Dermis blood vessel endothelial cell (primary cell): ENCODE data around the gene SETDB2. TPM values are rescaled to one million over a fixed set of nuclear protein-coding genes. Genes with fewer than 3 reads are reported as not detected.

Source experiments
- DNase-seq: peaks from one replicate; pipeline ENCODE4 v3.0.0; 2010
- total RNA-seq: library from RNA; depleted of rRNA; stranded (reverse); fragments of >200 nt; gene quantifications from 2 replicates; pipeline ENCODE4 v1.2.3, GENCODE V29; 2014

Gene SETDB2
- total RNA-seq, 1 donor from 2014 or later: 10.7 TPM

- DNase-seq: no peak
These were observed 15.0 kb upstream of the SETDB2 start for GRCh38 chr13:49429121-49429520.

- DNase-seq: no peak
These were observed 8.1 kb upstream of the SETDB2 start for GRCh38 chr13:49435992-49436391.

DNA sequence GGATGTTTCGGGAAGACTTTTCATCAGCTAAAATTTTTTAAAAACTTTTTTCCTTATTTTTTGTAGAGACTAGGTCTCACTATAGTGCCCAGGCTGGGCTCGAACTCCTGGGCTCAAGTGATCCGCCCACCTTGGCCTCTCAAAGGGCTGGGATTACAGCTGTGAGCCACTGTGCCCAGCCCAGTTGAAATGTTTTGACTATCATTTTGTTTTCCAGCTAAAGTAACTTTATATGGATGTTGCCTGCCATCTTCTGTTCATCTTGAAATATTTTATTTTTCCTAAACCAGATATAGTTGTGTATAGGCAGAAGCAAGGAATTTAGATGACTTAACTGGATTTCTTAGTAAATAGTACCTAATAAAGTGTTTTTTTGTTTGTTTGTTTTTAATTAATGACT lies 7.2 kb upstream of the SETDB2 start:
- DNase-seq: peak; percentile 17

- DNase-seq: no peak
These were observed 6.4 kb upstream of the SETDB2 start for GRCh38 chr13:49437705-49438104.

DNA sequence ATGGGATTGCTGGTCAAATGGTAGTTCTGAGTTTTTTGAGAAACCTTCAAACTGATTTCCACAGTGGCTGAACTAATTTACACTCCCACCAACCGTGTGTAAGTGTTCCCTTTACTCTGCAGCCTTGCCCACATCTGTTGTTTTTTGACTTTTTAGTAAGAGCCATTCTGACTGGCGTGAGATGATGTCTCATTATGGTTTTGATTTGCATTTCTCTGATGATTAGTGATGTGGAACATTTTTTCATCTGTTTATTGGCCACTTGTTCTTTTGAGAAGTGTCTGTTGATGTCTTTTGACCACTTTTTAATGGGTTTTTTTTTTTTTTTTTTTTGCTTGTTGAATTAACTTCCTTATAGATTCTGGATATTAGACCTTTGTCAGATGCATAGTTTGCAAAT lies 4.5 kb upstream of the SETDB2 start:
- no peak for DNase-seq

GRCh38 chr13:49441312-49441711 lies 2.8 kb upstream of the SETDB2 start:
- DNase-seq: no peak

DNA sequence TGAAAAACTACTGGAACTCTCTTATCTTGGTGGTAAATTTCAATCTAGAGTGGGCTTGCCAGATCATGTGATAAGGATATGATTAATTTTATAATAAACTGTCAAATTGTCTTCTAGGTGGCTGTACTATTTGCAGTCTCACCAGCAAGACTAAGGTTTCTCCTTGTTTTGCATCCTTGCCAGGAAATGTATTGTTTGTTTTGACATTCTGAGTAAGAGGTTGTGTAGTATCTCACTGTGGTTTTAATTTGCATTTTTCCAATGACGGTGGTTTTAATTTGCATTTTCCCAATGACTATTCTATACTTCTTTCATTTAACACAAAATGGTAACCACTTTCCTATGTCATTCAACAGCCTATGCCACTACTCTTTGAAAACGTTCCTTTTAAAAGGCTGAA lies 2.2 kb upstream of the SETDB2 start:
- peak; percentile 31 for DNase-seq

- DNase-seq: peak; percentile 46
These were observed 744 bp upstream of the SETDB2 start for GRCh38 chr13:49443357-49443703.

DNA sequence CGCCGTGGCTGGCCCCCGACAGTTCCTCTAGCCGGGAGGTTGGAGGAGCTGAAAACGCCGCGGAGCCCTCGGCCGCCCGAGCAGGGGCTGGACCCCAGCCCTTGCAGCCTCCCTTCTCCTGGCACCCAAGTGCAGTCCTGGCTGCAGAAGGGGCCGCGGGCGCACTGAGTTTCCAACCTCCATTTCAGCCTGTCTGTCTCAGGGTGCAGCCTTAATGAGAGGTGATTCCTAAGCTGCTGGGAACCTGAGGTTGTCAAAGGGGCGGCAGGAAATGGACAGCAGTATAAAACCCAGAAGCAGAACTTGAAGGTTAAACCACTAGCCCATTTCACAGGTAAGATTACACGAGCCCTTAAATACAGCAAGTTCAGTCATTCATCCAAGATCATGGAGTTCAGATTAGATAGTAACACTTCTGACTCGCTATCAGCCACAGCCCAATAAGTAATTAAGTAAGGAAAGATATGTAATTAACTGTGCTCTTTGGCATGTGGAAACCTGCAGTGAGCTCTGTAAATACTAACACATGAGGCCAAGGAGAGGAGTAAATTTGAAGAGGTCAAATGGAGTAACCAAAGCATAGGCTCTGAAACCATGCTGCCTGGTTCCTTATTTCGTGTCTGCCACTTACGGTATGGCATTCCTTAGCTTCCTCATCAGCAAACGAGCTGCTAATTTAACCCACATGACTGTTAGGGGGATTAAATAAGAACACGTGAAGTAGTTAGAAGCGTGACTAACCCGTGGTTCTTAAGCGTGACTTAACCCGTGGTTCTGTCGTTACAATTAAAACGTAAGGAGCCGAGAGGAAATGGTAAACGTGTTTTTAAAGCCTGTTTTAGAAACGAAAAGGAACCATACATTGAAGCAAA lies 686 bp downstream of the SETDB2 start:
- DNase-seq: peak; percentile 56

- no peak for DNase-seq
These were observed 2.4 kb downstream of the SETDB2 start for GRCh38 chr13:49446473-49446872.

DNA sequence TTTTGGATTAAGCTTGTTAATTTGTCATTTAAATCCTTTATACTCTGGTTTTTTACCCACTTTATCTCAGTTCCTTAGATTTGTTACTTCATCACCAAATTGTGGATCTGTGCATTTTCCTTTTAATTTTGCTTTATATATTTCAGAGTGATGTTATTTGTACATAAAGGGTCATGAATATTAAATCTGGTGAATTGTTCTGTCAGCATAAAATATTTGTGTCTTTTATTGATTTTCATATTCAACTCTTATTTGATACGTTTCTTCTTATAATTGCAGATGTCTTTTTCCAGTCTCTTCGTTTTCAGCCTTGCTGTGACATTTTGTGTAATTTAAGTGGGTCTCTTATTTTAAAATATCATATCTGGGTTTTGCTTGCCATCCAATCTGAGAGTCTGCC lies 4.7 kb downstream of the SETDB2 start:
- DNase-seq: no peak

- no peak for DNase-seq
These were observed 6.2 kb downstream of the SETDB2 start for GRCh38 chr13:49450105-49450819.

DNA sequence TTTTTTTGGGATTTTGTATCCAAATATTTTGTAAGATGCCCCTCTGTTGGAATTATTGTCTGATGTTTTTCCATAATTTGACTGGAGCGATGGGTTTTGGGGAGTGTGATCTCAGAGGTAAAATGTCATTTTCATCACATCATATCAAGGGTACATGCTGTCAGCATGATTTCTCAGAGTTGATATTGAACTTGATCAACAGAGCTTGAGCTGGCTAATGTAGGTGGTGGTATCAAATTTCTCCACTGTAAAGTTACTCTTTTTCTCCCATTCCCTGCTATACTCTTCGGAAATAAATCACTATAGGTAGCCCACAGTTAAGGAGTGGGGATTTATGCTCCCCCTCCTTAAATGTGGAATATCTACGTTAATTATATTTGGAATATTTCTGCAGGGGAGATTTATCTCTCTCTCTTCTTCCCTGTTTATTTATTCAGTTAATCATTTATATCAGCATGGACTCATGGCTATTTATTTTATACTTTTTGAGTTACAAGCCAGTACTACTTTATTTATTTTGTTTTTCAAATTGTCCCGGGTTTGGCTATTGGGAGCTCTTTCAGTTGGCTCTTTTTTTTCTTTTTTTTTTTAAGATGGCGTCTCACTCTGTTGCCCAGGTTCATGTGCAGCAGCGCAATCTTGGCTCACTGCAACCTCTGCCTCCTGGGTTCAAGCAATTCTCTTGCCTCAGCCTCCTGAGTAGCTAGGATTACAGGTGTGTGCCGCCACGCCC lies 8.8 kb downstream of the SETDB2 start:
- no peak for DNase-seq

DNA sequence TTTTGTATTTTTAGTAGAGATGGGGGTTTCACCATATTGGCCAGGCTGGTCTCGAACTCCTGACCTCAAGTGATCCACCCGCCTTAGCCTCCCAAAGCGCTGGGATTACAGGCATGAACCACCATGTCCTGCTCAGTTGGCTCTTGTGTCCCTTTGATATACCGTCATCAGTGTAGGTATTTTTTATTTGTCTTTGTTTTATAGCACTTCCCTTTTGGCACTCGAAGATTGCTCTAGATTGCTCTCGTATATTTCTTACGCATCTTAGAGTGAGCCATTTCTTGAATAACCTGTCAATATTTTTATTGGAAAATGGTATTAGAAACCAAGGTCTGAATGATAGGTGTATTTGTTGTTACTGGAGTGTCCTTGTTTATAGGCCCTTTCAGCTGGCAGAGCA lies 9.4 kb downstream of the SETDB2 start:
- no peak for DNase-seq

GRCh38 chr13:49454388-49455006 lies 10.4 kb downstream of the SETDB2 start:
- DNase-seq: no peak

GRCh38 chr13:49455007-49455398 lies 10.9 kb downstream of the SETDB2 start:
- no peak for DNase-seq

DNA sequence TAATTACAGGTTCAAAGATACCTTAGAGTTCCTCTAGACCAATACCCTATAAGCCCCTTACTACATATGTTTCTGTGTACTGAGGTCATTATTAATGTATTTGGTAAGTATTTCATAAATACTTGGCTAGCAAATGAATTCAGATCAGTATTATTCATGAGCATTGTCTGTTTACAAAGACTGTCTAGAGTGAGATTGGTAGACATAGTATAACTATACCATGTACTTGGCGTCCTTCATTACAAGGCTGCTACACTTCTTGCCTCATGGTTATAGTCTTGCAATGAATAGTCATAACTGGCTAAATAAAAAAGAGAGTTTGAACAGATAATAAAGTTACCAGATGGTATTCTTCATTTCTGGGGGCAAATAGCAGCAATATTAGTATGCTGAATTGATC lies 12.1 kb downstream of the SETDB2 start:
- no peak for DNase-seq

DNA sequence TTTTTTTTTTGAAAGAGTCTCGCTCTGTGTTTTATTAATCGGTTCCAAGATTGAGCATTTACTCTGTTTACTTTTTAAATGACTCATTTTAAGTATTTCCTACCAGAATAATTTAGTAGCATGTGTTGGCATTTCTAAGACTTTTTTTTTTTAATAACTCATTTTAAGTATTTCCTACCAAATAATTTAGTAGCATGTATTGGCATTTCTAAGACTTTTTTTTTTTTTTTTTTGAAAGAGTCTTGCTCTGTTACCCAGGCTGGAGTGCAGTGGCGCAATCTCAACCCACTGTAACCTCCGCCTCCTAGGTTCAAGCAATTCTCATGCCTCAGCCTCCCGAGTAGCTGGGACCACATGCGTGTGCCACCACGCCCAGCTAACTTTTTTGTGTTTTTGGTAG lies 13.1 kb downstream of the SETDB2 start:
- peak; percentile 26 for DNase-seq

DNA sequence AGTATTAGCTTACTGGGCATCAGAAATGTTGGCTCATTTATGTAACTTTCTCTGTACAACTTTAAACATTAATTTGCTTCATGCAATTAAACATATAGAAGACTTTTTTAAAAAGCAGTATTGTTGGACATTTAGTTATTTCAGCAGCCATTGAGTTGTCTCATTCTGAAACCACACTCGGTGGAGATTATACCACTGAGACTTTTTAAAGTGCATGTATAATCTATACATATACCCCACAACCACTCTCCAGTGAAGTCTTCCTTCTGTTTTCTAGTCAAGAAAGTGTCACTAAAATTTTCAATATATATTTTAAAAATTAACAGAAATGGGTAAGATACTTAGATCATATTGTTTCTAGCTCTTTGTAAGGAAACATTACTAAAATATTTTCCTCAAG lies 15.5 kb downstream of the SETDB2 start:
- no peak for DNase-seq

DNA sequence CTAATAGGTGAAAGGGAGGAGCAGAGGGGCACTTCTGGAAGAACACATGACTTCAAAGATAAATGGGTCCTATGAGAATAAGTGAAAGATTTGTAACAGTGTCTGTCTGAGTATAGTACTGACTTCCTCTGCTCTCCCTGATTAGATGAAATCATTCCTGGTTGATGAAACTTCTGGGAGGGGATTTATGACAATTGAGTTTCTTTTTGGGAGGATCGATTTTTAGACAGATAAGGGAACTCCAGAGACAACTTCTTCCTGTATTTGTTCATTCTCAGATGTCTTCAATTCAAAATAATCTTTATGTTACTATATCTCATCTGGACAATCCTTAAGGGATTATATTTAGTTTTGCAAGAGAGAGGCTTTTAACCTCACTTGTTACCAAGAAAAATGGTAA lies 20.0 kb downstream of the SETDB2 start:
- no peak for DNase-seq

- no peak for DNase-seq
These were observed 20.7 kb downstream of the SETDB2 start for GRCh38 chr13:49464621-49465325.

- DNase-seq: no peak
These were observed 22.3 kb downstream of the SETDB2 start for GRCh38 chr13:49466292-49466838.
